ENCODE results near the gene ETV3L. TPM values are rescaled to one million over a fixed set of nuclear protein-coding genes. Genes with fewer than 3 reads are reported as not detected.

Gene ETV3L
- polyA plus RNA-seq (2011; rRNA removed), result not detected in 2 replicates
- not detected in 2 replicates for polyA minus RNA-seq (2011; rRNA and poly(A)+ RNA removed)

DNA sequence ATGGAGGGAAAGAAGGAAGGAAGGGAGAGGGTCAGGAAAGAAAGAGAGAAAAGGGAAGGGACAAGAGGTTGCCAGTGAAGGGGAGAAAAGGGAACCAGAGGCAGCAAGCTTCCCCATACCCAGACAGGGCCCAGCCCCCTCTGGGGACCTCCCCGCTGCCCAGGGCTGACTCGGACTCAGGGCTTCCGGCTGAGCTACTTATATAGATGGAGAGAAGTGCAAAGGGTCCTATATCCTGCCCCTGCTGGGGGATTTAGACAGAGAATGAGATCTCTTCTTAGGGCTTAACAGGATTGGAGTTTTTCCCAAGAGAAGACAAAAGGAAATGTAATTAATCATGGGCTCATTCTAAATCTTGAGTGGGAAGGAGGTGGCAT is at the start of gene ETV3L:
ETV3L (minus strand) TSS at position 176 of the 377 bp plus-strand sequence. CDS start 285 bp downstream, outside the sequence.
- CTCF ChIA-PET, result interaction anchor here (1.9 to 2.9 kb wide), 2 partner anchors 9 to 56 kb away, joined by 5 to 13 read pairs; no protein-coding TSS in a partner anchor
- no peak within 1 kb of the TSS for H3K4me3 ChIP-seq (ENCODE audit: low read depth, low read length)
- no peaks in the 10 kb centered on the region; the same call in 1 of the 2 replicates for H3K27me3 ChIP-seq (ENCODE audit: control insufficient read depth, insufficient read depth, low read length)
- TF ChIP-seq, protein P1, sequence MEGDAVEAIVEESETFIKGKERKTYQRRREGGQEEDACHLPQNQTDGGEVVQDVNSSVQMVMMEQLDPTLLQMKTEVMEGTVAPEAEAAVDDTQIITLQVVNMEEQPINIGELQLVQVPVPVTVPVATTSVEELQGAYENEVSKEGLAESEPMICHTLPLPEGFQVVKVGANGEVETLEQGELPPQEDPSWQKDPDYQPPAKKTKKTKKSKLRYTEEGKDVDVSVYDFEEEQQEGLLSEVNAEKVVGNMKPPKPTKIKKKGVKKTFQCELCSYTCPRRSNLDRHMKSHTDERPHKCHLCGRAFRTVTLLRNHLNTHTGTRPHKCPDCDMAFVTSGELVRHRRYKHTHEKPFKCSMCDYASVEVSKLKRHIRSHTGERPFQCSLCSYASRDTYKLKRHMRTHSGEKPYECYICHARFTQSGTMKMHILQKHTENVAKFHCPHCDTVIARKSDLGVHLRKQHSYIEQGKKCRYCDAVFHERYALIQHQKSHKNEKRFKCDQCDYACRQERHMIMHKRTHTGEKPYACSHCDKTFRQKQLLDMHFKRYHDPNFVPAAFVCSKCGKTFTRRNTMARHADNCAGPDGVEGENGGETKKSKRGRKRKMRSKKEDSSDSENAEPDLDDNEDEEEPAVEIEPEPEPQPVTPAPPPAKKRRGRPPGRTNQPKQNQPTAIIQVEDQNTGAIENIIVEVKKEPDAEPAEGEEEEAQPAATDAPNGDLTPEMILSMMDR (IDR thresholded peaks at IDR 0.05; ENCODE audit: insufficient read depth, low read depth, low read length), result no peak
- POLR2A ChIA-PET, result no interaction called here
- no peak for DNase-seq (ENCODE audit: low read depth)
- no peaks in the 10 kb centered on the region for H3K36me3 ChIP-seq (ENCODE audit: control insufficient read depth, insufficient read depth, low read length)

DNA sequence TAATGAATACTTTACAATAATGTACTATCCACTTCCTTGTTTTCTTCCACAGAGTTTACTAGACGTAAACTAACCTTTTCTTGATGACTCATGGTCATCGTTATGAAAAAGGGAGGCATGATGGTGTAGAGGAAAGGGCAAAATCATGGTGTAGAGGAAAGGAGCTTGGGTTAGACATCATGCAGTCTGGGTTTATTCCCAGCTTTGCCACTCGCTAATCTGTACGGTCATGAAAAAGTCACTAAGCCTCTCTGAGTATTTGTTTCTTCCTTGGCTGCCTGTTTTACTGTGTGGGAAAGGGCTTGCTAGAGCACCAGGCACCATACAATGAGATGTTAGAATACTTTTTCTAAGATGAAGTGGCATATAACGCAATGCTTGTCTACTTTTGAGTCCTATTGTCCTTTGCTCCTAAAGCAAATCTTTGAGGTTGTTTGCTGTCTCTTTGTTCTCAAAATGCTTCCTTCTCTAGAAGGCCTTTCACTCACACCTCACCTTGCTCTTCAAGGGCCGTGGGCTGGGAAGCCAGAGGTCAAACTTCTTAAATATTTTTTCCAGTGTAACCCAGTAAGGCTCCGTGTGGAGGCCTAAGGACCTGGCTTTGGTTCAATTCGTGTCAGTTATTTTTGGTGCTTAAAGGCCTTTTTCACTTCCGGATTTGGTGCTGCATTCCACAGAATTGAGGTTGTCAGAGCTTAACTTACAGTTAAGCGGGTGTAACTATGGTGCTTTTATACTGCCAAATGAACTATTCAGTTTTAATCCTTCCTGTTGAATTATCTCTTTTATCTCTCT is 48.5 kb upstream of the ETV3L start:
- DNase-seq (ENCODE audit: low read depth), result no peak
- POLR2A ChIA-PET, result no interaction called here
- CTCF ChIA-PET, result interaction anchor here (0.8 to 1.7 kb wide), 5 partner anchors 8 to 58 kb away, joined by 3 to 11 read pairs (median 6); no protein-coding TSS in a partner anchor

DNA sequence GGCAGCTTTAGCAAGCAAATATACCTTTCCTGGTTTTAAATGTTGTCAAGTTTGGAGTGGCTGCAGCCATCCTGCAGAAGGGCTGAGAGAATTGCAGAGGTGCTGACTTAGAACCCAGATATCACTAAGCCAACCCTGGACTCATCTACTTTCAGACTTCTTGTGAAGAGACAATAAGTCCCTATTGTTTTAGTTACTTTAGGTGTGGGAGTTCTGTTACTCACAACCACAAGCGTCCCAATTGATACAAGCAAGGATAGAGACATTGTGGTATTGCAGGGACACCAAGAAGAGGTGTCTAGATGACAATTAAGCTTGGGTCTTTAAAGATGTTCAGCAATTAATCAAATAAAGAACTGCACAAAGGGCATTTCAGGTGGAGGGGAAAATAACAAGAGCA is 47.4 kb upstream of the ETV3L start:
- ChIA-PET POLR2A (no interaction called here), CTCF (interaction anchor here (1.5 to 2.0 kb wide), 4 partner anchors 9 to 57 kb away, joined by 4 to 11 read pairs (median 8); no protein-coding TSS in a partner anchor)
- H3K4me3 ChIP-seq (ENCODE audit: low read depth, low read length), result no peak overlapping the region
- TF ChIP-seq, protein P1 (IDR thresholded peaks at IDR 0.05; ENCODE audit: insufficient read depth, low read depth, low read length), result no peak
- peaks cover 7% of the 10 kb centered on the region for H3K27me3 ChIP-seq (ENCODE audit: control insufficient read depth, insufficient read depth, low read length)
- H3K36me3 ChIP-seq (ENCODE audit: control insufficient read depth, insufficient read depth, low read length), result no peaks in the 10 kb centered on the region
- DNase-seq (ENCODE audit: low read depth), result no peak

More for the DNA sequence above, 48.5 kb upstream of the ETV3L start:
- Histone ChIP-seq H3K27me3 (ENCODE audit: control insufficient read depth, insufficient read depth, low read length) (peaks cover 8% of the 10 kb centered on the region), H3K36me3 (ENCODE audit: control insufficient read depth, insufficient read depth, low read length) (no peaks in the 10 kb centered on the region), H3K4me3 (ENCODE audit: low read depth, low read length) (no peak overlapping the region)
- TF ChIP-seq, protein P1 (IDR thresholded peaks at IDR 0.05; ENCODE audit: insufficient read depth, low read depth, low read length), result no peak

DNA sequence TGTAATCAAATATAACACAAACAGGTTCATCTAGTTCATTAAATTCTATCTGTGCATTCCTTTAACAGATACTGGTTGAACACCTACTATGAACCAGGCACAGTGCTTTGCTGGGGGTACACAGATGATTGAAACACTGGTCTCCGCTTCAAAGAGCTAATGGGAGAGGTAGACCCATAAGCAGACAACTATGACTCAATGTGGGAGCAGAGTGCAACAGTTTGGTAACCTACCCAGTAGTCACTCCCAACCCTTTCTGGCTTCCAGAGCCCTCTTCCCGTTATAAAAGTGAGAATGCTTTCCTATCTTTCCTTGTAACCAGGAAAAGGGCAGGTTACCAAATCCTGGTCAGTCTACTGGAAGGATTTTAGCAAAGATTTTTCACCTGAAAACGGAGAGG is 46.6 kb upstream of the ETV3L start:
- TF ChIP-seq, protein P1 (IDR thresholded peaks at IDR 0.05; ENCODE audit: insufficient read depth, low read depth, low read length), result no peak
- no peak overlapping the region for H3K4me3 ChIP-seq (ENCODE audit: low read depth, low read length)
- DNase-seq (ENCODE audit: low read depth), result no peak
- H3K36me3 ChIP-seq (ENCODE audit: control insufficient read depth, insufficient read depth, low read length), result no peaks in the 10 kb centered on the region
- ChIA-PET POLR2A (no interaction called here), CTCF (interaction anchor here (1.4 to 2.0 kb wide), 4 partner anchors 8 to 56 kb away, joined by 4 to 8 read pairs (median 6); no protein-coding TSS in a partner anchor)
- peaks cover 7% of the 10 kb centered on the region for H3K27me3 ChIP-seq (ENCODE audit: control insufficient read depth, insufficient read depth, low read length)

DNA sequence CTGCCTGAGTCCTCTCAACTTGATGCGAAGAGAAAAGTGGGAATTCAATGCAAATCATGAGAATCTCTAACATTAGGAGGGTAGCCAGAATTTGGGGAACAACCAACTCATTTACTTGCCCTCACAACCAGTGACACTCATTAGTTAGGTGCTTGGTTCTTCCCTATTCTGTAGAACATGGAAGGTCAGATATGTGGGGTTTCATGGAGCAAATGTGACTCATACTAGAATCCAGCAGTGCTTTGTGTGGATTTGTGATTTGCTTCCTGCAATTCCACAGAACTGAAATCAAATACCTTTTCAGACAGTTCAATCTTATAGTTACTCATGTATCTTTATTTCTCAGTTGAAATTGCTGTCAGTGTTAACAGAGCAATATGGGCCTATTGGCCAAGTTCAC is 45.5 kb upstream of the ETV3L start:
- H3K4me3 ChIP-seq (ENCODE audit: low read depth, low read length), result no peak overlapping the region
- TF ChIP-seq, protein P1 (IDR thresholded peaks at IDR 0.05; ENCODE audit: insufficient read depth, low read depth, low read length), result no peak
- POLR2A ChIA-PET, result no interaction called here
- CTCF ChIA-PET, result interaction anchor here (1.8 to 2.0 kb wide), 2 partner anchors 10 to 11 kb away, joined by 5 to 8 read pairs; no protein-coding TSS in a partner anchor
- DNase-seq (ENCODE audit: low read depth), result no peak
- H3K36me3 ChIP-seq (ENCODE audit: control insufficient read depth, insufficient read depth, low read length), result no peaks in the 10 kb centered on the region
- H3K27me3 ChIP-seq (ENCODE audit: control insufficient read depth, insufficient read depth, low read length), result peaks cover 5% of the 10 kb centered on the region; the same call in 1 of the 2 replicates
